GM12878 (cell line): ENCODE measurements around the gene RORC. TPM values are rescaled to one million over a fixed set of nuclear protein-coding genes. Genes with fewer than 3 reads are reported as not detected.

Experiments used
- ATAC-seq: fragments of 200-7000 bp; cut with Tn5 transposase; 3 replicates; pipeline ENCODE4 v1.9.1; 2020; ENCODE audit warnings: mild to moderate bottlenecking, moderate library complexity
- BruUV-seq: library from RNA; stranded (reverse); fragments of 400-500 nt; replicated peaks from 2 replicates; lab custom pipeline; 2021; lab: Mats Ljungman, UMichigan
- CTCF ChIA-PET: fragments of 300-600 bp; sonication (Branson Sonifier 250); formaldehyde crosslinking; extraction: SDS; loops from one replicate; lab custom pipeline; 2021; ENCODE audit warnings: inconsistent platforms; lab: Yijun Ruan, JAX
- POLR2A ChIA-PET: fragments of 350-600 bp; formaldehyde crosslinking; extraction: SDS; loops from one replicate; lab custom pipeline; 2021; ENCODE audit warnings: inconsistent platforms; lab: Charles Lee
- RAD21 ChIA-PET: fragments of 300-600 bp; sonication (Branson Sonifier 250); formaldehyde crosslinking; loops from one replicate; lab custom pipeline; 2023; ENCODE audit warnings: antibody characterized with exemption; ENCODE audit not compliant: unreplicated experiment; lab: Charles Lee
- SMC1A ChIA-PET: fragments of 300-600 bp; sonication (Branson Sonifier 250); formaldehyde crosslinking; loops from one replicate; lab custom pipeline; 2023; ENCODE audit not compliant: unreplicated experiment, uncharacterized antibody; lab: Charles Lee
- DNase-seq: peaks from one replicate; pipeline ENCODE4 v3.0.0-alpha.2; 2011; ENCODE audit warnings: low read depth, low spot score
- FAIRE-seq: peaks from 3 replicates; lab custom pipeline; 2011; peaks lifted over from hg19 to GRCh38; lab: Jason Lieb, UNC
- H2AFZ ChIP-seq: 2 replicates; pipeline ENCODE4 v1.6.0; 2011; ENCODE audit warnings: low read depth, low read length, control low read depth; ENCODE audit not compliant: control insufficient read depth
- H3K27ac ChIP-seq: 2 replicates; pipeline ENCODE4 v1.5.1; 2011; ENCODE audit warnings: control low read depth; ENCODE audit not compliant: control insufficient read depth, insufficient read depth
- H3K27me3 ChIP-seq, 2 experiments: replicated peaks in 1 of 2; 2 replicates each; pipeline versions ENCODE4 v1.6.0 to v1.6.1; 2011; ENCODE audit warnings: low read length in 1 of 2; ENCODE audit not compliant: control insufficient read depth in 2 of 2, insufficient read depth in 2 of 2
- H3K36me3 ChIP-seq, 2 experiments: 2 replicates each; pipeline ENCODE4 v1.5.1; 2011; ENCODE audit warnings: low read length in 1 of 2; ENCODE audit not compliant: control insufficient read depth in 2 of 2, insufficient read depth in 2 of 2
- H3K4me1 ChIP-seq: 2 replicates; pipeline ENCODE4 v1.6.1; 2011; ENCODE audit warnings: mild to moderate bottlenecking, low read length, moderate library complexity, mixed read lengths; ENCODE audit not compliant: control insufficient read depth, insufficient read depth
- H3K4me2 ChIP-seq: 2 replicates; pipeline ENCODE4 v1.6.0; 2011; ENCODE audit warnings: control low read depth; ENCODE audit not compliant: control insufficient read depth, insufficient read depth
- H3K4me3 ChIP-seq: fragments of 200-600 bp; sonication (generic); 2 replicates; pipeline ENCODE4 v1.5.1; 2016
- H3K79me2 ChIP-seq: 2 replicates; pipeline ENCODE4 v1.6.0; 2011; ENCODE audit warnings: low read length; ENCODE audit not compliant: control insufficient read depth, insufficient read depth
- H3K9ac ChIP-seq: 2 replicates; pipeline ENCODE4 v1.8.0; 2011; ENCODE audit warnings: low read length, control low read depth, mixed read lengths; ENCODE audit not compliant: control insufficient read depth, insufficient read depth
- H3K9me3 ChIP-seq: replicated peaks from 3 replicates; pipeline ENCODE4 v1.5.1; 2011; ENCODE audit warnings: mild to moderate bottlenecking, low read length; ENCODE audit not compliant: control insufficient read depth, insufficient read depth
- H4K20me1 ChIP-seq: 2 replicates; pipeline ENCODE4 v1.6.0; 2011; ENCODE audit not compliant: control insufficient read depth, insufficient read depth
- BHLHE40 ChIP-seq, 2 experiments: fragments of 450-650 bp in 1 of 2; IDR thresholded peaks; 2 replicates each; pipeline ENCODE4 v1.6.1; 2011 to 2017; ENCODE audit warnings: low read depth in 2 of 2, borderline replicate concordance in 1 of 2, improper control_type of control experiment in 1 of 2, low read length in 1 of 2, mild to moderate bottlenecking in 1 of 2
- BRCA1 ChIP-seq: IDR thresholded peaks from 2 replicates; pipeline ENCODE4 v1.6.1; 2011; ENCODE audit warnings: low read depth, low read length, improper control_type of control experiment
- CHD4 ChIP-seq: fragments of 200-600 bp; sonication (generic); IDR thresholded peaks from 2 replicates; pipeline ENCODE4 v1.6.1; 2016; ENCODE audit warnings: mild to moderate bottlenecking
- EED ChIP-seq: sonication (generic); IDR thresholded peaks from 2 replicates; pipeline ENCODE4 v1.6.1; 2016; ENCODE audit warnings: antibody characterized with exemption, low read depth
- EGR1 ChIP-seq, 2 experiments: IDR thresholded peaks; 1 replicate in 1 of 2; 2 replicates in 1 of 2; pipeline ENCODE4 v1.6.1; 2011 to 2012; ENCODE audit warnings: low read depth in 2 of 2, low read length in 2 of 2, borderline replicate concordance in 1 of 2, mild to moderate bottlenecking in 1 of 2, moderate library complexity in 1 of 2
- NBN ChIP-seq: fragments of 450-650 bp; IDR thresholded peaks from 2 replicates; pipeline ENCODE4 v1.6.1; 2016
- NKRF ChIP-seq: fragments of 450-650 bp; conservative IDR thresholded peaks from 2 replicates; pipeline ENCODE4 v1.6.1; 2017; ENCODE audit warnings: mild to moderate bottlenecking, moderate library complexity
- RAD21 ChIP-seq: IDR thresholded peaks from 2 replicates; pipeline ENCODE4 v1.6.1; 2011; ENCODE audit warnings: mild to moderate bottlenecking, low read depth, low read length, moderate library complexity; ENCODE audit not compliant: insufficient read depth
- RBBP5 ChIP-seq: fragments of 200-600 bp; sonication (generic); conservative IDR thresholded peaks from 2 replicates; pipeline ENCODE4 v1.6.1; 2016
- RCOR1 ChIP-seq: conservative IDR thresholded peaks from 2 replicates; pipeline ENCODE4 v1.6.1; 2012; ENCODE audit warnings: low read depth, low read length, improper control_type of control experiment
- RUNX3 ChIP-seq: IDR thresholded peaks from 2 replicates; pipeline ENCODE4 v1.6.1; 2012; ENCODE audit warnings: low read length, inconsistent platforms
- SPI1 ChIP-seq: IDR thresholded peaks from 2 replicates; pipeline ENCODE4 v1.6.1; 2011; ENCODE audit warnings: low read depth, mild to moderate bottlenecking, low read length, moderate library complexity, borderline replicate concordance; ENCODE audit not compliant: insufficient read depth
- ZNF24 ChIP-seq: fragments of 450-650 bp; IDR thresholded peaks from 2 replicates; pipeline ENCODE4 v1.6.1; 2017; ENCODE audit warnings: antibody characterized with exemption, mild to moderate bottlenecking
- WGBS: methylation state at CpG from one replicate; pipeline ENCODE4 v1.1.6; 2016; ENCODE audit warnings: low lambda C conversion rate; ENCODE audit not compliant: insufficient replicate concordance, insufficient coverage; ENCODE audit errors: missing lambda C conversion rate; 5-methylcytosine and 5-hydroxymethylcytosine counted together
- in situ Hi-C: fragments of 300-500 bp; cut with MboI; formaldehyde crosslinking; loops from 9 replicates; pipeline ENCODE4 v1.14.3; 2018; ENCODE audit warnings: mixed read lengths
- intact Hi-C: fragments of 100-400 bp; cut with micrococcal nuclease; formaldehyde crosslinking; loops from one replicate; pipeline ENCODE4 v1.14.2; 2022; ENCODE audit not compliant: unreplicated experiment
- polyA plus RNA-seq, 11 experiments: library from polyadenylated mRNA; depleted of rRNA in 4 of 11; unstranded in 6 of 11; stranded (reverse) in 5 of 11; fragments of >200 nt; fragmentation: Nextera tagmentation in 4 of 11; fragmentation: Illumina TruSeq in 1 of 11; extraction: Ambion mirVana in 4 of 11; extraction: Trizol in 1 of 11; gene quantifications; 1 replicate in 1 of 11; 2 replicates in 10 of 11; pipeline versions ENCODE4 v1.2.1 to v1.2.3, GENCODE V29; 2011 to 2016; ENCODE audit warnings: inconsistent platforms in 2 of 11, missing spikeins in 2 of 11, low read depth in 1 of 11
- total RNA-seq, 4 experiments: library from RNA; depleted of rRNA in 3 of 4; stranded (reverse); fragments of >200 nt in 3 of 4; fragmentation: Illumina TruSeq in 1 of 4; extraction: Trizol in 1 of 4; gene quantifications; 2 replicates each; pipeline versions ENCODE4 v1.2.1 to v1.2.3, GENCODE V29; 2013 to 2021
- TF ChIP-seq, protein P1 (sequence below): IDR thresholded peaks from 2 replicates; pipeline ENCODE4 v1.6.1; 2012; ENCODE audit warnings: low read depth, low read length, improper control_type of control experiment

Gene RORC
- total and polyA plus RNA-seq, 10 of the 15 experiments (the other 5 are each of a cell fraction or from before 2014, with no cell fraction given) = not detected

DNA sequence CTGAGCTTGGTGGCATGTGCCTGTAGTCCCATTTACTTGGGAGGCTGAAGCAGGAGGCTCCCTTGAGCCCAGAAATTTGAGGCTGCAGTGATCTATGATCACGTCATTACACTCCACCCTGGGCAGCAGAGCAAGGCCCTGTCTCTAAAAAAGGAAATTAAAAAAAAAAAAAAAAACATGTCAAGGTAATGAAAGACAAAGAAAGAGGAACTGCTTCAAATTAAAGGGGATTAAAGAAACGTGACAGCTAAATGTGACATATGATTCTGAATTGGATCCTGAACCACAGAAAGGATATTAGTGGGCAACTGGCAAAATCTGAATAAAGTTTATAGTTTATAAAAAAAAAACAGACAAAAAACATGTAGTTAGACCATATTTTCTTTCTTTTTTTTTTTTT is 11.8 kb upstream of the RORC start:
- ATAC-seq (no peak), FAIRE-seq (no peak), DNase-seq (no peak)
- in situ Hi-C loops = no loop called here
- SMC1A ChIA-PET = interaction anchor here (1.2 to 1.6 kb wide), 2 partner anchors 10 to 80 kb away, joined by 3 read pairs; partner anchors contain the start of genes MRPL9 and THEM5
- Histone ChIP-seq H4K20me1 (no peaks in the 10 kb centered on the region), H3K9me3 (no peaks in the 10 kb centered on the region), H3K4me2 (no peak overlapping the region), H3K79me2 (no peaks in the 10 kb centered on the region), H2AFZ (no peak overlapping the region), H3K36me3 (no peaks in the 10 kb centered on the region), H3K4me1 (peaks cover 10% of the 10 kb centered on the region; the same call in 1 of the 2 replicates), H3K27me3 (no peaks in the 10 kb centered on the region; a peak in 1 of 4 replicates), H3K9ac (no peak overlapping the region), H3K27ac (no peak overlapping the region), H3K4me3 (no peak overlapping the region)
- RAD21 ChIA-PET = interaction anchor here (0.7 kb wide), 1 partner anchor 61 kb away, joined by 4 read pairs; no protein-coding TSS in a partner anchor
- WGBS = 11% methylated on average over 2 of the region's 2 CpGs
- BruUV-seq = no TSS peak
- POLR2A ChIA-PET = interaction anchor here (0.6 to 0.7 kb wide), 3 partner anchors 12 to 250 kb away, joined by 3 to 4 read pairs (median 3); no protein-coding TSS in a partner anchor
- CTCF ChIA-PET = no interaction called here
- intact Hi-C loops = no loop called here
- TF ChIP-seq SPI1 = peak; percentile 64; the same call in 1 of the 2 replicates
- TF ChIP-seq BHLHE40 (IDR thresholded peaks at IDR 0.05; ENCODE audit: borderline replicate concordance in 1 of 2, low read depth in 2 of 2, low read length in 1 of 2) = peak; percentile 35 to 53; a peak in 2 of 4 replicates
- no peak for TF ChIP-seq BRCA1

DNA sequence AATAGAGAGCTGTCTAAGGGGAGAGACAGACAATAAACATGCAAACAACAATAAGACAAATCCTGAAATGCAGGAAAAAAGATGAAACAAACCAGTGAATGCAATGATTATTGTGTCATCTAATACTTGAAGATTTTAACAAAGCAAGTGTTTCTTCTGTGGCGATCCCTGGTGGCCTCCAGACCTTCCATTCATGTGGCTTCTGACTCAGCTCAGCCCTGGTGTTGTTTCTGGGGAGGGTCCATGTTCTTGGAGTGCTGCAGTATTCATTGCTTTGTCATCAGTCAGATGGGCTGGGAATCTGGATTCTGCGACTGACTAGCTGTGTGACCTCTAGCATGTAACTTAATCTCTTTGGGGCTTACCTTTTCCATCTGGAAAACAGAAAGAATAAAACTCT is 9.5 kb upstream of the RORC start:
- no peak for FAIRE-seq
- POLR2A ChIA-PET = interaction anchor here (1.9 to 2.0 kb wide), 2 partner anchors 17 to 19 kb away, joined by 8 to 9 read pairs; no protein-coding TSS in a partner anchor
- TF ChIP-seq ZNF24 (no peak), RUNX3 (no peak), RAD21 (no peak), NKRF (no peak), RCOR1 (no peak), EGR1 (IDR thresholded peaks at IDR 0.05; ENCODE audit: borderline replicate concordance in 1 of 2, low read depth in 2 of 2, low read length in 2 of 2) (no peak), RBBP5 (no peak), CHD4 (no peak), EED (no peak), NBN (no peak)
- TF ChIP-seq, protein P1, sequence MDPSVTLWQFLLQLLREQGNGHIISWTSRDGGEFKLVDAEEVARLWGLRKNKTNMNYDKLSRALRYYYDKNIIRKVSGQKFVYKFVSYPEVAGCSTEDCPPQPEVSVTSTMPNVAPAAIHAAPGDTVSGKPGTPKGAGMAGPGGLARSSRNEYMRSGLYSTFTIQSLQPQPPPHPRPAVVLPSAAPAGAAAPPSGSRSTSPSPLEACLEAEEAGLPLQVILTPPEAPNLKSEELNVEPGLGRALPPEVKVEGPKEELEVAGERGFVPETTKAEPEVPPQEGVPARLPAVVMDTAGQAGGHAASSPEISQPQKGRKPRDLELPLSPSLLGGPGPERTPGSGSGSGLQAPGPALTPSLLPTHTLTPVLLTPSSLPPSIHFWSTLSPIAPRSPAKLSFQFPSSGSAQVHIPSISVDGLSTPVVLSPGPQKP = no peak

More for the DNA sequence above, 9.5 kb upstream of the RORC start:
- Histone ChIP-seq H3K4me2 (no peak overlapping the region), H3K27ac (no peak overlapping the region), H3K79me2 (no peaks in the 10 kb centered on the region), H3K36me3 (no peaks in the 10 kb centered on the region), H3K27me3 (peaks cover 0 to 8% of the 10 kb centered on the region in 2 experiments), H4K20me1 (peaks cover 5% of the 10 kb centered on the region; the same call in 1 of the 2 replicates), H3K4me3 (no peak overlapping the region), H3K9me3 (no peaks in the 10 kb centered on the region), H3K4me1 (peaks cover 10% of the 10 kb centered on the region; the same call in 1 of the 2 replicates), H2AFZ (no peak overlapping the region), H3K9ac (no peak overlapping the region)
- in situ Hi-C loops = no loop called here
- WGBS = 91% methylated on average over 2 of the region's 2 CpGs
- SMC1A ChIA-PET = interaction anchor here (1.2 to 2.1 kb wide), 6 partner anchors 8 to 376 kb away, joined by 4 to 8 read pairs (median 6); partner anchors contain the start of gene THEM4
- no TSS peak for BruUV-seq
- CTCF ChIA-PET = interaction anchor here (1.6 kb wide), 1 partner anchor 84 kb away, joined by 3 read pairs; no protein-coding TSS in a partner anchor
- DNase-seq (no peak), ATAC-seq (no peak)
- intact Hi-C loops = no loop called here
- RAD21 ChIA-PET = interaction anchor here (2.0 to 2.3 kb wide), 2 partner anchors 40 to 52 kb away, joined by 4 to 9 read pairs; no protein-coding TSS in a partner anchor
